PC-9 (cell line): ENCODE results near the gene EVA1C. TPM values are rescaled to one million over a fixed set of nuclear protein-coding genes. Genes with fewer than 3 reads are reported as not detected.

ENCODE experiments used
- BruUV-seq: library from RNA; stranded (reverse); fragments of 400-500 nt; replicated peaks from 2 replicates; lab custom pipeline; 2021; lab: Mats Ljungman, UMichigan
- CTCF ChIA-PET: fragments of 300-600 bp; sonication (Branson Sonifier 250); formaldehyde crosslinking; loops from one replicate; lab custom pipeline; 2022; ENCODE audit warnings: antibody characterized with exemption; lab: Charles Lee
- POLR2A ChIA-PET: fragments of 300-600 bp; sonication (Branson Sonifier 250); formaldehyde crosslinking; loops from one replicate; lab custom pipeline; 2022; ENCODE audit warnings: antibody characterized with exemption; ENCODE audit not compliant: unreplicated experiment; lab: Charles Lee
- DNase-seq, 2 experiments: peaks; one replicate each; pipeline versions ENCODE4 v3.0.0 to v3.0.0-alpha.2; 2015 to 2022; ENCODE audit warnings: mixed read lengths in 1 of 2
- H2AFZ ChIP-seq: fragments of 200-600 bp; sonication (generic); 2 replicates; pipeline ENCODE4 v1.8.1; 2017; ENCODE audit warnings: antibody characterized with exemption
- H3F3A ChIP-seq: fragments of 200-600 bp; sonication (generic); 2 replicates; pipeline ENCODE4 v1.8.1; 2017; ENCODE audit warnings: antibody characterized with exemption, mild to moderate bottlenecking, low read depth; ENCODE audit not compliant: insufficient read depth
- H3K27ac ChIP-seq: fragments of 200-600 bp; sonication (generic); 2 replicates; pipeline ENCODE4 v1.6.1; 2016; ENCODE audit warnings: mixed run types
- H3K27me3 ChIP-seq: fragments of 200-600 bp; sonication (generic); 2 replicates; pipeline ENCODE4 v1.6.1; 2016; ENCODE audit warnings: low read depth, mixed run types; ENCODE audit not compliant: insufficient read depth
- H3K36me3 ChIP-seq: fragments of 200-600 bp; sonication (generic); 2 replicates; pipeline ENCODE4 v1.6.1; 2016; ENCODE audit warnings: low read depth, mixed run types
- H3K4me1 ChIP-seq: fragments of 200-600 bp; sonication (generic); replicated peaks from 2 replicates; pipeline ENCODE4 v1.6.1; 2016; ENCODE audit warnings: mixed run types; ENCODE audit not compliant: insufficient read depth
- H3K4me2 ChIP-seq: fragments of 200-600 bp; sonication (generic); 2 replicates; pipeline ENCODE4 v1.6.1; 2017; ENCODE audit warnings: mixed run types
- H3K4me3 ChIP-seq: fragments of 200-600 bp; sonication (generic); 2 replicates; pipeline ENCODE4 v1.6.1; 2016; ENCODE audit warnings: mixed run types
- H3K79me2 ChIP-seq: fragments of 200-600 bp; sonication (generic); 2 replicates; pipeline ENCODE4 v1.6.1; 2017; ENCODE audit warnings: low read depth, mixed run types
- H3K9me2 ChIP-seq: fragments of 200-600 bp; sonication (generic); 2 replicates; pipeline ENCODE4 v1.8.1; 2017; ENCODE audit warnings: mild to moderate bottlenecking; ENCODE audit not compliant: insufficient read depth
- H3K9me3 ChIP-seq: fragments of 200-600 bp; sonication (generic); 2 replicates; pipeline ENCODE4 v1.8.1; 2016; ENCODE audit warnings: low read depth; ENCODE audit not compliant: insufficient read depth
- H4K20me1 ChIP-seq: fragments of 200-600 bp; sonication (generic); 2 replicates; pipeline ENCODE4 v1.8.1; 2017; ENCODE audit not compliant: insufficient read depth
- EZH2 ChIP-seq: fragments of 200-600 bp; sonication (generic); IDR thresholded peaks from 2 replicates; pipeline ENCODE4 v1.8.0; 2017; ENCODE audit warnings: antibody characterized with exemption, low read depth
- intact Hi-C: fragments of 100-400 bp; cut with micrococcal nuclease; formaldehyde crosslinking; loops from one replicate; pipeline ENCODE4 v1.10.0; 2022; ENCODE audit not compliant: unreplicated experiment
- total RNA-seq: library from RNA; stranded (reverse); gene quantifications from 2 replicates; pipeline ENCODE4 v1.2.3, GENCODE V29; 2021
- TF ChIP-seq, protein P1 (sequence below): fragments of 200-600 bp; sonication (generic); conservative IDR thresholded peaks from 2 replicates; pipeline ENCODE4 v1.6.1; 2017; ENCODE audit warnings: mixed run types, antibody characterized with exemption, mild to moderate bottlenecking, moderate library complexity

The EVA1C gene
- total RNA-seq, 1 experiment from 2014 or later: 3.0 TPM

- H2AFZ ChIP-seq: no peak overlapping the region
- CTCF ChIA-PET: no interaction called here
- no peaks in the 10 kb centered on the region for H3K9me3 ChIP-seq
- no peaks in the 10 kb centered on the region for H4K20me1 ChIP-seq
- no peak for DNase-seq
- H3K9me2 ChIP-seq: no peaks in the 10 kb centered on the region
- H3K27me3 ChIP-seq: no peaks in the 10 kb centered on the region
- H3K79me2 ChIP-seq: no peaks in the 10 kb centered on the region
- no peaks in the 10 kb centered on the region for H3F3A ChIP-seq
- H3K4me1 ChIP-seq: peaks cover 3% of the 10 kb centered on the region; the same call in 1 of the 2 replicates
- POLR2A ChIA-PET: no interaction called here
- no peaks in the 10 kb centered on the region for H3K36me3 ChIP-seq
- intact Hi-C loops: no loop called here
- no peak overlapping the region for H3K4me2 ChIP-seq
- TF ChIP-seq EZH2: no peak
- TF ChIP-seq, protein P1, sequence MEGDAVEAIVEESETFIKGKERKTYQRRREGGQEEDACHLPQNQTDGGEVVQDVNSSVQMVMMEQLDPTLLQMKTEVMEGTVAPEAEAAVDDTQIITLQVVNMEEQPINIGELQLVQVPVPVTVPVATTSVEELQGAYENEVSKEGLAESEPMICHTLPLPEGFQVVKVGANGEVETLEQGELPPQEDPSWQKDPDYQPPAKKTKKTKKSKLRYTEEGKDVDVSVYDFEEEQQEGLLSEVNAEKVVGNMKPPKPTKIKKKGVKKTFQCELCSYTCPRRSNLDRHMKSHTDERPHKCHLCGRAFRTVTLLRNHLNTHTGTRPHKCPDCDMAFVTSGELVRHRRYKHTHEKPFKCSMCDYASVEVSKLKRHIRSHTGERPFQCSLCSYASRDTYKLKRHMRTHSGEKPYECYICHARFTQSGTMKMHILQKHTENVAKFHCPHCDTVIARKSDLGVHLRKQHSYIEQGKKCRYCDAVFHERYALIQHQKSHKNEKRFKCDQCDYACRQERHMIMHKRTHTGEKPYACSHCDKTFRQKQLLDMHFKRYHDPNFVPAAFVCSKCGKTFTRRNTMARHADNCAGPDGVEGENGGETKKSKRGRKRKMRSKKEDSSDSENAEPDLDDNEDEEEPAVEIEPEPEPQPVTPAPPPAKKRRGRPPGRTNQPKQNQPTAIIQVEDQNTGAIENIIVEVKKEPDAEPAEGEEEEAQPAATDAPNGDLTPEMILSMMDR: no peak
- BruUV-seq: no TSS peak
- H3K27ac ChIP-seq: no peak overlapping the region
- H3K4me3 ChIP-seq: no peak overlapping the region
Observed at GRCh38 chr21:32476661-32477423, 64.3 kb downstream of the EVA1C start.

GRCh38 chr21:32477424-32477745 lies 64.9 kb downstream of the EVA1C start:
- H3K4me2 ChIP-seq: no peak overlapping the region
- ChIA-PET CTCF (no interaction called here), POLR2A (no interaction called here)
- no peaks in the 10 kb centered on the region for H3K27me3 ChIP-seq
- H3K79me2 ChIP-seq: no peaks in the 10 kb centered on the region
- DNase-seq: no peak
- H3K4me1 ChIP-seq: peaks cover 3% of the 10 kb centered on the region; the same call in 1 of the 2 replicates
- intact Hi-C loops: no loop called here
- no TSS peak for BruUV-seq
- no peaks in the 10 kb centered on the region for H3K9me3 ChIP-seq
- H2AFZ ChIP-seq: no peak overlapping the region
- H3K36me3 ChIP-seq: no peaks in the 10 kb centered on the region
- no peak for TF ChIP-seq EZH2
- TF ChIP-seq, protein P1: no peak
- no peaks in the 10 kb centered on the region for H3K9me2 ChIP-seq
- no peaks in the 10 kb centered on the region for H4K20me1 ChIP-seq
- no peak overlapping the region for H3K27ac ChIP-seq
- no peak overlapping the region for H3K4me3 ChIP-seq
- H3F3A ChIP-seq: no peaks in the 10 kb centered on the region

- H3K9me3 ChIP-seq: no peaks in the 10 kb centered on the region
- ChIA-PET CTCF (no interaction called here), POLR2A (no interaction called here)
- H3K9me2 ChIP-seq: no peaks in the 10 kb centered on the region
- no peaks in the 10 kb centered on the region for H4K20me1 ChIP-seq
- H3K4me3 ChIP-seq: no peak overlapping the region
- intact Hi-C loops: no loop called here
- DNase-seq: no peak
- H3F3A ChIP-seq: no peaks in the 10 kb centered on the region
- no peak overlapping the region for H3K27ac ChIP-seq
- no peaks in the 10 kb centered on the region for H3K79me2 ChIP-seq
- BruUV-seq: no TSS peak
- no peaks in the 10 kb centered on the region for H3K36me3 ChIP-seq
- no peak overlapping the region for H3K4me2 ChIP-seq
- no peak overlapping the region for H2AFZ ChIP-seq
- TF ChIP-seq EZH2: no peak
- TF ChIP-seq, protein P1: no peak
- H3K27me3 ChIP-seq: no peaks in the 10 kb centered on the region
- no peaks in the 10 kb centered on the region for H3K4me1 ChIP-seq
Observed at GRCh38 chr21:32481875-32482408, 69.4 kb downstream of the EVA1C start.
